Stimulated activated CD8-positive, alpha-beta memory T cell treated with anti-CD3 and anti-CD28 coated beads, Interleukin-12 subunit alpha, Interleukin-12 subunit beta, amount 100 ng/mL, for 4 hours (primary cell): ENCODE data around the gene GIMD1.

Experiments used
- DNase-seq: peaks from one replicate; pipeline ENCODE4 v3.0.0-alpha.2; 2020; ENCODE audit warnings: low read depth

The GIMD1 gene

GRCh38 chr4:106314960-106315359 lies 53.6 kb downstream of the GIMD1 start:
- no peak for DNase-seq

- no peak for DNase-seq
Observed at GRCh38 chr4:106312997-106313522, 55.5 kb downstream of the GIMD1 start.

DNA sequence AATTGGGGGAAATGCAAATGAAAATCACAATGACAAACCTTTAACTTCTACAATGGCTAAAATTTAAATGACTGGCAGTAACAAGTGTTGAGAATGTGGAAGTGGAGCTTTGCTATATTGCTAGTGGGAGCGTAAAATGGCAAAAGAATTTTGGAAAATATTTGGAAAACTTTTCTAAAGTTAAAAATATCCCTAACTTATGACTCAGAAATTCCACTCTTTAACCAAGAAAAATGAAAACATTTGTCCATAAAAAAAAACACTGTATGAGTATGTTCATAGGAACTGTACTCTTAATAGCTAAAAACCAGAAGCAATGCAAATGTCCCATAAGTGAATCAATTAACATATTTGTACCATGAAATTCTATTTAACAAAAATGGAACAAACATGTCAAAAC lies 56.2 kb downstream of the GIMD1 start:
- no peak for DNase-seq
